IPS-NIHi11 (cell line): Measurements from ENCODE around the gene FOXS1.

Experiments
- DNase-seq: peaks from one replicate; pipeline ENCODE4 v3.0.0; 2012; ENCODE audit warnings: mixed read lengths, low spot score

Gene FOXS1

DNA sequence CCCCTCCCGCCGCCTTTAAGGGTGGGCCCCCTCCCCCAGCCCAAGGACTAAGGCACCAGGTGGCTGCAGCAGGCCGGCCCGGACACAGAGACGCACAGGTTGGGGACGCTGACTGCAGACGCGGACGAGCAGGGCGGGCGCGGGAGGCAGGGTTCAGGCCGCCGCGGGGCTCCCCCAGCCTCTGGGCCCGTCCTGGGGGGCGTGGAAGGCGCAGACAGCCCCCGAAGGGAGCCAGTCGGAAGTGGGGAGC, 15.7 kb upstream of the FOXS1 start:
- DNase-seq: no peak

- DNase-seq: peak; percentile 61
Observed at GRCh38 chr20:31860390-31861134, 15.2 kb upstream of the FOXS1 start.

GRCh38 chr20:31859998-31860380, 14.6 kb upstream of the FOXS1 start:
- no peak for DNase-seq

- no peak for DNase-seq
Observed at GRCh38 chr20:31859266-31859997, 14.0 kb upstream of the FOXS1 start.

- no peak for DNase-seq
Observed at GRCh38 chr20:31858760-31859083, 13.3 kb upstream of the FOXS1 start.

GRCh38 chr20:31857861-31858759, 12.7 kb upstream of the FOXS1 start:
- no peak for DNase-seq

DNA sequence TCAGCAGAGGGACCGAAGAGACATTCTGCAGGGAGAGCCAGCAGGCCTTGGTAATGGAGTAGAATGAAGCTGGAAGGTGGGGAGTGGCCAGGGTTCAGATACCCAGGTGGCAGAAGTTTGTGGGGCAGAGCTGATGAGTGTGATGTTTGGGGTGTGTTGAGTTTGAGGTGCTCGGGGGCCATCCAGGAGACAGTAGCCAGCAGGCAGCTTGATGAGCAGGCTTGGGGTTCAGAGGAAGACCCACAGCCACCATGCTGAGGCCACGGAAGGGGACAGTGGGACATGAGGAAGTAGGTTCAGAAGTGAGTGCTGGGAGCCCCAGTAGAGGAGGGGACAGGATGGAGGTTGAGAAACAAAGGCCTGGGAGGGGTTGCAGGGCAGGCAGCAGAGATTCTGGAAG, 11.1 kb upstream of the FOXS1 start:
- DNase-seq: no peak

DNA sequence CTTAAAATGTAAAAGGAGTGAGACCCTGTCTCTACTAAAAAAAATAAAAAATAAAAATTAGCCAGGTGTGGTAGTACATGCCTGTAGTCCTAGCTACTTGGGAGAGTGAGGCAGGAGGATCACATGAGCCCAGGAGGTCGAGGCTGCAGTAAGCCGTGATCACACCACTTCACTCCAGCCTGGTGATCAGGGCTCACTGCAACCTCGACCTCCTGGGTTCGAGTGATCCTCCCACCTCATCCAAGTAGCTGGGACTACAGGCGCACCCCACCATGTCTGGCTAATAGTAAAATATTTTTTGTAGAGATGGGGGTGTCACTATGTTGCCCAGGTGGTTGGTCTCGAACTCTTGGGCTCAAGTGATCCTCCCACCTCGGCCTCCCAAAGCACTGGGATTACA, 8.1 kb upstream of the FOXS1 start:
- DNase-seq: no peak

GRCh38 chr20:31851240-31851955, 6.0 kb upstream of the FOXS1 start:
- DNase-seq: no peak

- DNase-seq: peak; percentile 46
Observed at GRCh38 chr20:31849306-31849930, 4.0 kb upstream of the FOXS1 start.

GRCh38 chr20:31848088-31848999, 2.9 kb upstream of the FOXS1 start:
- no peak for DNase-seq

GRCh38 chr20:31846793-31847138, 1.4 kb upstream of the FOXS1 start:
- DNase-seq: no peak

DNA sequence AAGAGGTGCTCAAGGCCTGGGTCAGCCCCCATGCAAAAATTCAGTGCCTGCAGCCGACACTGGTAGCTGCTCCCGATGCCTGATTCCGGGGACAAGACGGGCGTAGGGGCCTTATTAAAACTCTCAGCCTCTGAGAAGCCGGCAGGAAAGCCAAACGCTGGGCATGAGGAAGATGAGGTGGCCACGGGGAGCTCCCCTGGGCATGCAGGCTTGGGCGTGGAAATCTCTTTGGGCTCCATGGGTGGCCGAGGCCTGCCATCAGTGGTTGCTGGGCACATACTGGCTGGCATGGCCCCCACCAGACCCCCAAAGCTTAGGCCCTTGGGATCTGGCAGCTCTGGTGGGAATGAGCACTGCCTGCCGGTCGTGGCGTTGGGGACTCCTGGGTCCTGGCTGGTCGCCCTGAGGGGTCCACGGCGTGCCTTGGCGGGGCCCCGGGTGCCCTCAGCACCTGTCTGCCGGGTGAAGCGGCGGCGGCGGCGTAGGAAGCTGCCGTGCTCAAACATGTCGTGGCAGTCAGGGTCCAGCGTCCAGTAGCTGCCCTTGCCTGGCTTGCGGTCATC, 586 bp downstream of the FOXS1 start:
- DNase-seq: no peak

DNA sequence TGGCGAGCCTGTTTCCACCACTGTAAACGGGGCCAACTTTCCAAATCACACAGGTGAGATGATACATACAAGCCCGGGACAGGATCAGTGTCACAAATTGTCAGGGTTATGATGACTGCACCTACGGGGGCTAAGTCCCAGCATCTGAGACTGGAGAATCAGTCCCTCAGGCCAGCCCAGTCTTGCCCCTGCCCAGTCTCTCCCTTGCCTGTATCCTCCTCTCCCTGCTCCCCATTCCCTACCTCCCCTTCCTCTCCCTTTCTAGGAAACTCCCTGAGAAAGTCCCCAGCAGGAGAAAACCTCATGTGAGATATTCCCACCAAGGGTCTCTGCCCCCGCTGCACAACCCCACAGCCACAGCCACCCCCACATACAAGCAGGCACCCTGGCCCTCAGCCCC, 1.5 kb downstream of the FOXS1 start:
- no peak for DNase-seq

DNA sequence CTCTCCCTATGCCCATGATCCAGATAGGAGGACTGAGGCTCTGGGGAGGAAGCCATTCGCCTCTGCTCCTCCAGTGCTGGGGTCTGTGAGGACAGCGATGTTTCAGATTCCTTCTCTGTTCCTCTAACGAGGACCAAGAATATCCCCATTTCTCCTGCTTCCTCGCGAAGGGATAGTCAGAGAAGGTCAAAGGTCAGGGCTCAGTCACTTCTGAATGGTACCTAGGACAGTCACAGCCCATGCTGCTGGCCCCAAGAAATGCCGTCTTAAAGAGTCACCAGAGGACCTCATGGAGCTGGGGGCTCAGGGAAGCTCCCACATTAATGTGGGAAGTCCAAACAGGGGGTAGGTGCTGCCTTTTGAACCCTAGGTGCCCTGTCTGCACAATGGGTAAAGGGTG, 2.1 kb downstream of the FOXS1 start:
- DNase-seq: no peak

- DNase-seq: peak; percentile 57
Observed at GRCh38 chr20:31842471-31843157, 2.8 kb downstream of the FOXS1 start.

GRCh38 chr20:31841928-31842327, 3.5 kb downstream of the FOXS1 start:
- DNase-seq: no peak

GRCh38 chr20:31840906-31841816, 4.2 kb downstream of the FOXS1 start:
- DNase-seq: no peak
